ENCODE results near the gene COL3A1. TPM values are rescaled to one million over a fixed set of nuclear protein-coding genes. Genes with fewer than 3 reads are reported as not detected.

COL3A1 gene
- total RNA-seq, 1 experiment from 2014 or later: 33.6 TPM

DNA sequence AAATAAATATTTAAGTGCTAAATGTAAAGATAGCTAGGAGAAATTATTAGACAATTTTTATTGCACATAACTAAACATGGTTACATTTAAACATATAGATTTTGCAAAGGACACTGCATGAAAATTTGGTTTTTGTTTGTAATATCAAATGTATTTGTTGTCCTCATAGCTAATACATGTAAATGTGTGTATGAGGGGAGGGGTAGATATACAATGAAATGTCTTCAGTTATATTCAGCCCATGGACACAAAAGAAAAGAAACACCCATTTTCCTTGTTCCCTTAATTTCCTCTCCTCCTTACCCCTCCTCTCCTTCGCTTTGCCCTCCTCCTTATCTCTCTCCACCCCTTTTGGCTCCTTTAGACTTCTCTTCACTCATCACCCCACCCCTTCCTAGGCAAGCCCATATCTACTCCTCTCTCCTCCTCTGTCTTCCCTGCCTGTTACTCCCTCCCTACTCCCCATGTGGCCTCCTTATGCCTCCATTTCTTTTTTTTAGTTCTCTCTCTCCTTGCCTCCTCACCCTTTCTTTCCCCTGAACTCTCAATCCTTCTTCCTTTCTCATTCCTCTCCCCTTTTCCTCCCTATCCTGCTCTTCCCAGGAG, 1.4 kb downstream of the COL3A1 start:
- peak; percentile 79 for DNase-seq (ENCODE audit: low read depth)

GRCh38 chr2:188976545-188977268, 2.5 kb downstream of the COL3A1 start:
- DNase-seq (ENCODE audit: low read depth): peak; percentile 42

- no peak for DNase-seq (ENCODE audit: low read depth)
Measured at GRCh38 chr2:188977317-188977716, 3.1 kb downstream of the COL3A1 start.

- DNase-seq (ENCODE audit: low read depth): peak; percentile 82
Measured at GRCh38 chr2:188978291-188979081, 4.3 kb downstream of the COL3A1 start.

- DNase-seq (ENCODE audit: low read depth): peak; percentile 57
Measured at GRCh38 chr2:188979187-188980114, 5.3 kb downstream of the COL3A1 start.

DNA sequence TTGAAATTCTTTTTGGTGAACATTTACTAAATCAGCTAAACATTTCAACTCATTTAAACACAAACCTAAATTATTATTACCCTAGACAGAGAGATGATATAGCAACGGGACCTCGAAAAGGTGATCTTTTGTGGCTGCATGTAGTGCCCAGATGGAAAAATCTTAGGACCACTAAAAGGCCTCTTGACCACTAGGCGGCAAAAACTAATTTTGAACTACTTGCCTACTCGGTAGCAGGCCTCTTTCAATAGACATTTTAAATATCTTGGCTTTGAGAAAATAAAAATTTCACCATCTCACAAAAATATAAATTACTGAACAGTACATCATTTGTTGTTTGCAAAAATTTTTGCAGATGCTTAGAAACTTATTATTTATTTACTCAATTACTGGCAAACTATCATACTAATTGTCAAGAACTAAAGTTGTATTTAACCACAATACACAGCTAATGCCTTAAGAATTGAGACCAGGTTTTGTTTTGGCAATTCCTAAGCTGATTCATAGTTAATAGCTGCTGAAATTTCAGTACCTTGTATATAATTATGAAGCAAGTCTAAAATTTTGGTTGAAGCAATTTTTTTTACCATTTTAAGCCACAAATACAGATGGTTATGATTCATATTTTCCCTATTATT, 9.4 kb downstream of the COL3A1 start:
- peak; percentile 57 for DNase-seq (ENCODE audit: low read depth)

GRCh38 chr2:188984065-188984491, 9.9 kb downstream of the COL3A1 start:
- DNase-seq (ENCODE audit: low read depth): peak; percentile 56

DNA sequence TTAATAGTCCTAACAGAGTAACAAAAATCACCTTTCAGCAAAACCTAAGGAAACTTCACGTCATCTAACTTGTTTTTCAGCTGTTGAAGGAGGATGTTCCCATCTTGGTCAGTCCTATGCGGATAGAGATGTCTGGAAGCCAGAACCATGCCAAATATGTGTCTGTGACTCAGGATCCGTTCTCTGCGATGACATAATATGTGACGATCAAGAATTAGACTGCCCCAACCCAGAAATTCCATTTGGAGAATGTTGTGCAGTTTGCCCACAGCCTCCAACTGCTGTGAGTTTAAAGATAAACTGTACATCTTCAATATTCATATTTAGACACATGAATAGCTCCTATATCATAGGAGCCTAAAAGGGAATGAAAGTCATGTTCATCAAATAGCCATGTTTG, 10.5 kb downstream of the COL3A1 start:
- peak; percentile 80 for DNase-seq (ENCODE audit: low read depth)

GRCh38 chr2:188986839-188987238, 12.7 kb downstream of the COL3A1 start:
- DNase-seq (ENCODE audit: low read depth): no peak

- no peak for DNase-seq (ENCODE audit: low read depth)
Measured at GRCh38 chr2:188993247-188993646, 19.1 kb downstream of the COL3A1 start.

GRCh38 chr2:188997263-188997662, 23.1 kb downstream of the COL3A1 start:
- DNase-seq (ENCODE audit: low read depth): no peak

DNA sequence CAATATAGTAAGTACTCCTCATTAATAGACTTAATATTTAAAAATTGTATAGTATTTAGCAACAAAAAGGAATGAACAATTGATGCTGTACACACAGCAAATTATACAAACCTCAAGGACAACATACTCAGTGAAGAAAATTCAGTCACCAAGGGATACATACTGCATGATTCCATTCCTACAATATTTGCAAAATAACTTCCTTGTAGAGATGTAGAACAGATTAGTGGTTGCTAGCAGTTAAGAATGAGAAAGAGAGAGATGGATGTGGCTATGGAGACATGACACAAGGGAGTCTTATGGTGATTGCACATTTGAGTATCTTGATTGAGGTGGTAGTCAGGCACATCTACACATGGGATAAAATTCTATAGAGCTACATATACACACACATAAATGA, 26.0 kb downstream of the COL3A1 start:
- no peak for DNase-seq (ENCODE audit: low read depth)

- DNase-seq (ENCODE audit: low read depth): peak; percentile 90
Measured at GRCh38 chr2:189002079-189002478, 27.9 kb downstream of the COL3A1 start.

- no peak for DNase-seq (ENCODE audit: low read depth)
Measured at GRCh38 chr2:189008555-189009262, 34.5 kb downstream of the COL3A1 start.

- DNase-seq (ENCODE audit: low read depth): no peak
Measured at GRCh38 chr2:189010536-189010935, 36.4 kb downstream of the COL3A1 start.

DNA sequence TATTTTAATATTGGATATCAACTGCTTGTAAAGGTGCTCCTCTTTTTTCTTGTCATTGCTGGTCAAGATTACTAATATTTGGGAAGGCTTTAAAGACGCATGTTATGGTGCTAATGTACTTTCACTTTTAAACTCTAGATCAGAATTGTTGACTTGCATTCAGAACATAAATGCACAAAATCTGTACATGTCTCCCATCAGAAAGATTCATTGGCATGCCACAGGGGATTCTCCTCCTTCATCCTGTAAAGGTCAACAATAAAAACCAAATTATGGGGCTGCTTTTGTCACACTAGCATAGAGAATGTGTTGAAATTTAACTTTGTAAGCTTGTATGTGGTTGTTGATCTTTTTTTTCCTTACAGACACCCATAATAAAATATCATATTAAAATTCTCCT, 38.2 kb downstream of the COL3A1 start:
- DNase-seq (ENCODE audit: low read depth): no peak

GRCh38 chr2:189013031-189013430, 38.9 kb downstream of the COL3A1 start:
- no peak for DNase-seq (ENCODE audit: low read depth)

GRCh38 chr2:189013671-189014448, 39.7 kb downstream of the COL3A1 start:
- no peak for DNase-seq (ENCODE audit: low read depth)

DNA sequence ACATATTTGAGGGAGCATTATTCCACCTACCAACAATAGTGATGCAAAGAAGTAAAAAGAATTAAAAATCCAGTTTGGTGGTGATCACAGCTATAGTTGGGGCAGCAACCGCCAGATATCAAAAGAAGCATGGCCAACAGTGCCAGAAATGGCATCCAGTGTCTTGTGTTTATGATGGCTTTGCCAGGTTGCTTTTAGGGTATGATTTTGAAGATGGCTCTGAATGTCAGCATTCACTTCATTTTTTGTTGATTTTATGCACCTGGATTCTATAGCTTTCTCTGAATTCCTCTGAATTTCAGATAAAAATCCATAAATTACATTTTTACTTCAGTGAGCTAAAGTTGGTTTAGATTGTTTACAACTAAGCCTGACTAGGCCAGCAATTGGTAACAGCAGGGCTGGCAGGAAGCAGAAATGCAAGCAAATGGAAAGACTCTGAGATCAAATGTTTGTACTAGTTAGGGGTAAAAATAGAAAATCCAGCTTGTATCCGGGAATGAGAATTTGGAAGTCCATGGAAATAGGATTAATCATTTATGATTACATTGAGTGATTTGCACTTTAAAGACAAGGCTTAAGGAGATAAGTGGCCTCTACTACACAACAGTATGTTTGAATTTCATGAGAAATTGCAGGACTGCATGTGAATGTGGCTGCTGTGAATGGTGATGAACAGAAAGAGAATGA, 40.4 kb downstream of the COL3A1 start:
- no peak for DNase-seq (ENCODE audit: low read depth)

Measured in RPMI7951 (cell line).